Measurements from ENCODE around the gene IQGAP2. TPM values are rescaled to one million over a fixed set of nuclear protein-coding genes. Genes with fewer than 3 reads are reported as not detected.

Gene IQGAP2
- total and polyA plus RNA-seq, 9 of the 15 experiments (the other 6 are each of a cell fraction or from before 2014, with no cell fraction given), result 8.7 to 23.2 (median 17.4) TPM

GRCh38 chr5:76590027-76590426 lies 186.9 kb downstream of the IQGAP2 start:
- FAIRE-seq (no peak), ATAC-seq (no peak), DNase-seq (ENCODE audit: extremely low read depth in 1 of 4, low spot score in 3 of 4) (no peak)
- Histone ChIP-seq H3K36me3 (ENCODE audit: control insufficient read depth, insufficient read depth, low read length) (no peaks in the 10 kb centered on the region), H3K27ac (ENCODE audit: extremely low read depth, low read depth, low read length) (no peak overlapping the region), H3K9ac (ENCODE audit: insufficient read depth in 1 of 2, low read depth in 2 of 2, low read length in 2 of 2) (no peak overlapping the region), H3K79me2 (ENCODE audit: control insufficient read depth, insufficient read depth, low read length) (no peaks in the 10 kb centered on the region), H3K27me3 (ENCODE audit: control insufficient read depth in 2 of 2, insufficient read depth in 2 of 2, low read length in 2 of 2) (no peaks in the 10 kb centered on the region), H3K9me3 (replicated peaks; ENCODE audit: control insufficient read depth, insufficient read depth, low read depth, low read length) (no peaks in the 10 kb centered on the region), H3K4me2 (ENCODE audit: insufficient read depth, low read length) (no peak overlapping the region), H3K4me1 (replicated peaks in 1 of 2; ENCODE audit: control insufficient read depth in 2 of 2, insufficient read depth in 2 of 2, low read length in 2 of 2) (no peaks in the 10 kb centered on the region), H4K20me1 (replicated peaks; ENCODE audit: control insufficient read depth, insufficient read depth, low read length) (no peaks in the 10 kb centered on the region), H2AFZ (ENCODE audit: low read depth, low read length) (no peak overlapping the region), H3K9me1 (ENCODE audit: control insufficient read depth, insufficient read depth, low read length) (no peaks in the 10 kb centered on the region), H3K4me3 (no peak overlapping the region)
- WGBS (ENCODE audit: insufficient coverage, low coverage, missing lambda C conversion rate), result 48% methylated on average over 1 of the region's 1 CpG
- intact Hi-C loops (cut with micrococcal nuclease) (no loop called here), in situ Hi-C loops (cut with MboI) (no loop called here)
- ChIA-PET POLR2A (interaction anchor here (0.7 kb wide), 1 partner anchor 406 kb away, joined by 3 read pairs; no protein-coding TSS in a partner anchor), CTCF (ENCODE audit: low intra/inter-chr PET ratio) (no interaction called here)
- no TSS peak for BruUV-seq (replicated peaks)
- TF ChIP-seq EWSR1 (IDR thresholded peaks at IDR 0.05; ENCODE audit: borderline replicate concordance, low read depth, partially characterized antibody) (no peak), ZNF274 (IDR thresholded peaks at IDR 0.05; ENCODE audit: borderline replicate concordance, low read depth, low read length) (no peak), CUX1 (CRISPR knock-in tag; IDR thresholded peaks at IDR 0.05) (no peak), CBX1 (IDR thresholded peaks at IDR 0.05; ENCODE audit: low read depth) (no peak), POLR2B (IDR thresholded peaks at IDR 0.05; ENCODE audit: low read depth, partially characterized antibody) (no peak)
- TF ChIP-seq, protein P1, sequence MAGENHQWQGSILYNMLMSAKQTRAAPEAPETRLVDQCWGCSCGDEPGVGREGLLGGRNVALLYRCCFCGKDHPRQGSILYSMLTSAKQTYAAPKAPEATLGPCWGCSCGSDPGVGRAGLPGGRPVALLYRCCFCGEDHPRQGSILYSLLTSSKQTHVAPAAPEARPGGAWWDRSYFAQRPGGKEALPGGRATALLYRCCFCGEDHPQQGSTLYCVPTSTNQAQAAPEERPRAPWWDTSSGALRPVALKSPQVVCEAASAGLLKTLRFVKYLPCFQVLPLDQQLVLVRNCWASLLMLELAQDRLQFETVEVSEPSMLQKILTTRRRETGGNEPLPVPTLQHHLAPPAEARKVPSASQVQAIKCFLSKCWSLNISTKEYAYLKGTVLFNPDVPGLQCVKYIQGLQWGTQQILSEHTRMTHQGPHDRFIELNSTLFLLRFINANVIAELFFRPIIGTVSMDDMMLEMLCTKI (IDR thresholded peaks at IDR 0.05; ENCODE audit: partially characterized antibody), result no peak
